Endodermal cell (in vitro differentiated cells): ENCODE measurements around the gene HDAC4. TPM values are rescaled to one million over a fixed set of nuclear protein-coding genes. Genes with fewer than 3 reads are reported as not detected.

Experiments used
- DNase-seq: peaks from one replicate; pipeline ENCODE4 v3.0.0-alpha.2; 2017
- H3K27ac ChIP-seq: 2 replicates; pipeline ENCODE4 v1.5.1; 2013; ENCODE audit warnings: mild to moderate bottlenecking, low read depth, low read length, moderate library complexity
- H3K27me3 ChIP-seq: 2 replicates; pipeline ENCODE4 v1.6.1; 2013; ENCODE audit warnings: mild to moderate bottlenecking, low read length, moderate library complexity; ENCODE audit not compliant: insufficient read depth, control insufficient read depth, poor library complexity, severe bottlenecking
- H3K36me3 ChIP-seq: 2 replicates; pipeline ENCODE4 v1.7.0; 2013; ENCODE audit warnings: mild to moderate bottlenecking, low read length, moderate library complexity; ENCODE audit not compliant: control insufficient read depth, insufficient read depth
- H3K4me1 ChIP-seq: one replicate; pipeline ENCODE4 v1.7.0; 2013; ENCODE audit warnings: low read length; ENCODE audit not compliant: control insufficient read depth, insufficient read depth
- H3K4me3 ChIP-seq: 2 replicates; pipeline ENCODE4 v1.5.1; 2013; ENCODE audit warnings: mild to moderate bottlenecking, low read length, moderate library complexity
- H3K9ac ChIP-seq: 2 replicates; pipeline ENCODE4 v1.6.1; 2013; ENCODE audit warnings: mild to moderate bottlenecking, low read length, moderate library complexity; ENCODE audit not compliant: poor library complexity, severe bottlenecking; ENCODE audit errors: extremely low read depth
- H3K9me3 ChIP-seq: 2 replicates; pipeline ENCODE4 v1.6.1; 2013; ENCODE audit warnings: mild to moderate bottlenecking, low read length, moderate library complexity; ENCODE audit not compliant: control insufficient read depth
- H3K27ac Mint-ChIP-seq: 2 replicates; pipeline ENCODE4 v1.8.0; 2020; ENCODE audit warnings: mixed read lengths
- H3K27me3 Mint-ChIP-seq: 2 replicates; pipeline ENCODE4 v1.8.0; 2021; ENCODE audit warnings: mild to moderate bottlenecking, mixed read lengths; ENCODE audit not compliant: insufficient read depth
- H3K36me3 Mint-ChIP-seq: 2 replicates; pipeline ENCODE4 v1.8.0; 2020; ENCODE audit warnings: low read depth, mixed read lengths
- H3K4me1 Mint-ChIP-seq: 2 replicates; pipeline ENCODE4 v1.8.0; 2020; ENCODE audit warnings: mixed read lengths
- H3K4me3 Mint-ChIP-seq: 2 replicates; pipeline ENCODE4 v1.8.0; 2020; ENCODE audit warnings: mild to moderate bottlenecking, moderate library complexity, mixed read lengths
- H3K9me3 Mint-ChIP-seq: 2 replicates; pipeline ENCODE4 v1.8.0; 2020; ENCODE audit warnings: mild to moderate bottlenecking, mixed read lengths
- CTCF ChIP-seq: fragments of 200-600 bp; sonication (generic); conservative IDR thresholded peaks from 2 replicates; pipeline ENCODE4 v1.5.0; 2021; ENCODE audit warnings: antibody characterized with exemption, mild to moderate bottlenecking
- WGBS, 2 experiments: methylation state at CpG; one replicate each; pipeline versions ENCODE4 v1.1.5 to v1.1.7; 2013; ENCODE audit warnings: missing lambda C conversion rate in 2 of 2, mixed read lengths in 1 of 2; ENCODE audit not compliant: insufficient coverage in 1 of 2, insufficient read length in 1 of 2; 5-methylcytosine and 5-hydroxymethylcytosine counted together
- total RNA-seq, 2 donors: library from RNA; stranded (reverse); fragmentation: NEBNext Ultra II Directional in 1 of 2; extraction: Animal tissue kit (Norgen Biotek cat#: 25700) in 1 of 2; gene quantifications; 2 replicates in 1 of 2; 3 replicates in 1 of 2; pipeline ENCODE4 v1.2.1, GENCODE V29; 2021

The HDAC4 gene
- total RNA-seq, 2 donors from 2014 or later: 45.7 to 51.2 TPM

GRCh38 chr2:239015218-239015900 lies 385.5 kb downstream of the HDAC4 start:
- Mint-ChIP-seq H3K9me3 (no peaks in the 10 kb centered on the region), H3K4me1 (no peaks in the 10 kb centered on the region), H3K27me3 (no peaks in the 10 kb centered on the region), H3K36me3 (no peaks in the 10 kb centered on the region), H3K4me3 (no peak overlapping the region), H3K27ac (no peak overlapping the region)
- Histone ChIP-seq H3K4me1 (no peaks in the 10 kb centered on the region), H3K4me3 (no peak overlapping the region), H3K27ac (no peak overlapping the region), H3K9ac (no peak overlapping the region), H3K36me3 (no peaks in the 10 kb centered on the region), H3K27me3 (no peaks in the 10 kb centered on the region), H3K9me3 (no peaks in the 10 kb centered on the region)
- peak; percentile 26 for DNase-seq
- TF ChIP-seq CTCF: no peak
- WGBS, 2 experiments: 91 to 94% methylated on average over 17 to 25 of the region's 25 CpGs

- Histone ChIP-seq H3K9ac (no peak overlapping the region), H3K27ac (no peak overlapping the region), H3K9me3 (no peaks in the 10 kb centered on the region), H3K36me3 (no peaks in the 10 kb centered on the region), H3K27me3 (no peaks in the 10 kb centered on the region), H3K4me3 (no peak overlapping the region), H3K4me1 (no peaks in the 10 kb centered on the region)
- WGBS, 2 experiments: 85 to 88% methylated on average over 4 to 9 of the region's 9 CpGs
- Mint-ChIP-seq H3K36me3 (no peaks in the 10 kb centered on the region), H3K9me3 (no peaks in the 10 kb centered on the region), H3K27me3 (no peaks in the 10 kb centered on the region), H3K27ac (no peak overlapping the region), H3K4me1 (no peaks in the 10 kb centered on the region), H3K4me3 (no peak overlapping the region)
- TF ChIP-seq CTCF: no peak
- peak; percentile 29 for DNase-seq
Measured at GRCh38 chr2:239014458-239015217, 386.2 kb downstream of the HDAC4 start.

- Histone ChIP-seq H3K36me3 (no peaks in the 10 kb centered on the region), H3K4me1 (no peaks in the 10 kb centered on the region), H3K27ac (no peak overlapping the region), H3K9ac (no peak overlapping the region), H3K9me3 (no peaks in the 10 kb centered on the region), H3K27me3 (no peaks in the 10 kb centered on the region), H3K4me3 (no peak overlapping the region)
- Mint-ChIP-seq H3K27ac (no peak overlapping the region), H3K36me3 (no peaks in the 10 kb centered on the region), H3K9me3 (no peaks in the 10 kb centered on the region), H3K27me3 (peaks cover 2% of the 10 kb centered on the region), H3K4me1 (no peaks in the 10 kb centered on the region), H3K4me3 (no peak overlapping the region)
- no peak for TF ChIP-seq CTCF
- peak; percentile 11 for DNase-seq
- 86 to 89% methylated on average over 5 to 6 of the region's 6 CpGs for whole genome bisulfite sequencing, 2 experiments
Measured at GRCh38 chr2:239013678-239013976, 387.2 kb downstream of the HDAC4 start.
